GM10266 (cell line): ENCODE data around the gene CEACAM7.

Experiments used
- DNase-seq: peaks from one replicate; pipeline ENCODE4 v3.0.0; 2012; ENCODE audit errors: extremely low spot score
- CTCF ChIP-seq: IDR thresholded peaks from 2 replicates; pipeline ENCODE4 v1.5.1; 2012; ENCODE audit warnings: mild to moderate bottlenecking, low read depth; ENCODE audit not compliant: control insufficient read depth, insufficient read depth; ENCODE audit errors: missing control alignments

CEACAM7 gene

GRCh38 chr19:41706741-41707501 is 18.9 kb upstream of the CEACAM7 start:
- peak; percentile 77 for DNase-seq
- peak; percentile 69 for TF ChIP-seq CTCF

- DNase-seq: no peak
- no peak for TF ChIP-seq CTCF
Measured at GRCh38 chr19:41705393-41706174, 17.5 kb upstream of the CEACAM7 start.

- no peak for DNase-seq
Measured at GRCh38 chr19:41703602-41704293, 15.7 kb upstream of the CEACAM7 start.

GRCh38 chr19:41702171-41702651 is 14.1 kb upstream of the CEACAM7 start:
- no peak for TF ChIP-seq CTCF
- no peak for DNase-seq

More at GRCh38 chr19:41703602-41704293, 15.7 kb upstream of the CEACAM7 start:
- TF ChIP-seq CTCF: no peak

- DNase-seq: no peak
- TF ChIP-seq CTCF: peak; percentile 49
Measured at GRCh38 chr19:41701401-41702075, 13.5 kb upstream of the CEACAM7 start.

GRCh38 chr19:41700381-41701195 is 12.5 kb upstream of the CEACAM7 start:
- no peak for DNase-seq
- no peak for TF ChIP-seq CTCF
